ENCODE results near the gene ANKS3. TPM values are rescaled to one million over a fixed set of nuclear protein-coding genes. Genes with fewer than 3 reads are reported as not detected.

Gene ANKS3
- total RNA-seq, 1 experiment from 2014 or later: 35.0 TPM

DNA sequence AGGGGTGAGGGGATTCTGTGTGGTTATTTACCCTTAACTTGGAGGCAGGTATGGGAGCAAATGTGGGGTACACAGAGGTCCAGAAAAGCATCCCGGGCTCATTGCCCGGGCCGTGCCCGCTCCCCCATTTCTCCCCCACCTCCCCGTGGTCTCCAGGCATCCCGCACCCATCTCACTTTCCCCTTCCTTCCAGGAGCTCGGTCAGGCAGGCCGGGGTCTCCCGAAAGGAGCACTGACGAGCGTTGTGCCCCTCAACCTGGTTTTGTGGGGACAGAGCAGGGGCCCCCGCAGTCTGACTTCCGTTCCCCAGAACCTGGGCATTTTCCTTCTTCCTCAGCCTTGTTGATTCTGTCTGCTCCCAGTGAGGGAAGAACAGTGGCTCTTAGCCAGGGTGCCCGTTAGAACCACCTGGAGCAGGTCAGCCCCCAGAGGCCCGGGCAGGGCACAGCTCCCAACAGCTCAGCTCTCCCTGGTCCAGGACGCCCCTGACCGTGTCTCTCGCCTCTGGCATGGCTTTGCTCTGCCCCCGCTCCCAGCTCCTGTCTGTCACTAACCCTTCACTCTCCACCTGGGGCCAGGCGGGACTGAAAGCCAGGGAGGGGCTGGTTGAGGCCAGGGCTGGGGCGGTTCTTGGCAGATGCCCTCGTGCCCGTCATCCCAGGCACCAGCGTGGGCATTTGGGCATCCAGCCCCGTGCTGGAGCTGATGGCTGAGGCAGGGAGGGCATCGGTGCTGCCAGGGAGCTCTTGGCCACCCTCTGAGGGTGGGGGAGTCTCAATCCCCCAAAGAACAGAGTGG, 53.2 kb downstream of the ANKS3 start:
- ChIA-PET POLR2A (interaction anchor here (0.7 to 2.5 kb wide), 15 partner anchors 8 to 262 kb away, joined by 3 to 30 read pairs (median 7); partner anchors contain the start of genes ANKS3, DNAAF8, MGRN1 and NUDT16L1), CTCF (interaction anchor here (0.6 to 3.5 kb wide), 3 partner anchors 47 to 56 kb away, joined by 4 to 18 read pairs (median 4); partner anchors contain the start of genes ANKS3, DNAAF8 and MGRN1)
- Mint-ChIP-seq H3K36me3 (ENCODE audit: insufficient read depth, unreplicated experiment) (peaks cover 60% of the 10 kb centered on the region), H3K9me3 (ENCODE audit: unreplicated experiment) (no peaks in the 10 kb centered on the region), H3K27ac (ENCODE audit: low read depth, unreplicated experiment) (peak overlapping the region; percentile 97), H3K27me3 (ENCODE audit: insufficient read depth, unreplicated experiment) (no peaks in the 10 kb centered on the region), H3K4me3 (ENCODE audit: unreplicated experiment) (peak overlapping the region; percentile 79), H3K4me1 (ENCODE audit: insufficient read depth, unreplicated experiment) (peaks cover 15% of the 10 kb centered on the region)
- peak; percentile 66 for DNase-seq (ENCODE audit: unreplicated experiment)
- TF ChIP-seq CTCF (IDR thresholded peaks at IDR 0.05; ENCODE audit: unreplicated experiment): no peak
- intact Hi-C loops (cut with micrococcal nuclease): no loop called here
- TSS peak; percentile 54 for BruUV-seq (replicated peaks)

- Mint-ChIP-seq H3K27ac (ENCODE audit: low read depth, unreplicated experiment) (peak overlapping the region; percentile 97), H3K36me3 (ENCODE audit: insufficient read depth, unreplicated experiment) (peaks cover 60% of the 10 kb centered on the region), H3K9me3 (ENCODE audit: unreplicated experiment) (no peaks in the 10 kb centered on the region), H3K4me3 (ENCODE audit: unreplicated experiment) (peak overlapping the region; percentile 79), H3K4me1 (ENCODE audit: insufficient read depth, unreplicated experiment) (peaks cover 15% of the 10 kb centered on the region), H3K27me3 (ENCODE audit: insufficient read depth, unreplicated experiment) (no peaks in the 10 kb centered on the region)
- CTCF ChIA-PET: interaction anchor here (0.6 to 3.5 kb wide), 4 partner anchors 42 to 173 kb away, joined by 3 to 18 read pairs (median 4); partner anchors contain the start of genes ANKS3, DNAAF8 and MGRN1
- POLR2A ChIA-PET: interaction anchor here (0.7 to 2.5 kb wide), 16 partner anchors 9 to 276 kb away, joined by 3 to 30 read pairs (median 6); partner anchors contain the start of genes ANKS3, DNAAF8, MGRN1 and NUDT16L1
- intact Hi-C loops (cut with micrococcal nuclease): no loop called here
- TF ChIP-seq CTCF (IDR thresholded peaks at IDR 0.05; ENCODE audit: unreplicated experiment): no peak
- DNase-seq (ENCODE audit: unreplicated experiment): peak; percentile 98
- BruUV-seq (replicated peaks): no TSS peak
Observed at GRCh38 chr16:4679850-4680636, 54.0 kb downstream of the ANKS3 start.

DNA sequence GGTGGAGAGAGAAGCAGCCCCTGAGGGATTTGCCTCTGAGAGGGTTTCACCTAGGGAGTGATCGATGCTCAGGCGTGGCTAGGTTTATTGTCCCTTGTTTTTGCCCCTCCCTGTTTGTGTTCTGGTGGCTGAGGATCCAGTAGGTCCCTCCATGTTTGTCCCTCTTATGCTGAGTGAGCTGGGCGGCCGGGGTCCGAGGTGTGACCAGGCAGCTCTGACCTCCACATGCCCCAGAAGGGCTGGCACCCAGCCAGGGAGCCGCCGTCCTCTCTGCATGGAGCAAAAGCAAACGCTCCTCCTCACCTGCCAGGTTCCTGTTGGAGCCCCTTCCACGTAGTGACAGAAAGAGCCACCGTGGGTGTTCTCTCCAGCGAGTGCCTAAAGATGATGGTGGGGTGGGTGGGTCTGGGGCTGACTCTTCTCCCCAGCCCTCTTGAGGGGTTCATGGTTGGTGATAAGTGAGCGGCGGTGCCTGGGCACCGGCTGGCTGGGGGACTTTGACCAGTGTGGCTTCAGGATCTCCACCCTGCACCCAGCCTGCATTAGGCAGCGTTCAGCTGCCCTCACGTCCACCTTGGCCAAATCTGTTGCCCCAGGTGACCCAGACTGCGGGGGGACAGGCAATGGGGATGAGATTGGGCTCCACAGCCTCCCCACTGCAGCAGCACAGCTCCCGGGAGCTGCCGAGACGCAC, 54.8 kb downstream of the ANKS3 start:
- intact Hi-C loops (cut with micrococcal nuclease): no loop called here
- no peak for TF ChIP-seq CTCF (IDR thresholded peaks at IDR 0.05; ENCODE audit: unreplicated experiment)
- peak overlapping the region; percentile 79 for H3K4me3 Mint-ChIP-seq (ENCODE audit: unreplicated experiment)
- H3K9me3 Mint-ChIP-seq (ENCODE audit: unreplicated experiment): no peaks in the 10 kb centered on the region
- peaks cover 15% of the 10 kb centered on the region for H3K4me1 Mint-ChIP-seq (ENCODE audit: insufficient read depth, unreplicated experiment)
- BruUV-seq (replicated peaks): no TSS peak
- ChIA-PET CTCF (interaction anchor here (0.6 to 3.5 kb wide), 3 partner anchors 41 to 172 kb away, joined by 3 to 18 read pairs (median 3); partner anchors contain the start of gene MGRN1), POLR2A (interaction anchor here (0.8 to 2.5 kb wide), 12 partner anchors 9 to 172 kb away, joined by 3 to 30 read pairs (median 8); partner anchors contain the start of genes ANKS3, DNAAF8, MGRN1 and NUDT16L1)
- peak overlapping the region; percentile 97 for H3K27ac Mint-ChIP-seq (ENCODE audit: low read depth, unreplicated experiment)
- H3K27me3 Mint-ChIP-seq (ENCODE audit: insufficient read depth, unreplicated experiment): no peaks in the 10 kb centered on the region
- H3K36me3 Mint-ChIP-seq (ENCODE audit: insufficient read depth, unreplicated experiment): peaks cover 57% of the 10 kb centered on the region
- no peak for DNase-seq (ENCODE audit: unreplicated experiment)

Data from MCF 10A (cell line).